GM13977 (cell line): Measurements from ENCODE around the gene POLR2E.
A peak's percentile ranks its signal among the peaks of the same experiment; 100 is the strongest.

Experiments used
- DNase-seq: peaks from one replicate; pipeline ENCODE4 v3.0.0; 2012; ENCODE audit warnings: low spot score
- CTCF ChIP-seq: IDR thresholded peaks from 2 replicates; pipeline ENCODE4 v1.5.1; 2012; ENCODE audit warnings: mild to moderate bottlenecking, control low read depth; ENCODE audit not compliant: insufficient read depth; ENCODE audit errors: extremely low read depth, missing control alignments
- in situ Hi-C: fragments of 300-500 bp; cut with MboI; formaldehyde crosslinking; loops from one replicate; pipeline ENCODE4 v1.12.0; 2022; ENCODE audit warnings: low sequenced_read_pairs, low pct_unique_long_range_greater_than_20kb, mixed read lengths, inconsistent platforms; ENCODE audit not compliant: unreplicated experiment

The POLR2E gene

DNA sequence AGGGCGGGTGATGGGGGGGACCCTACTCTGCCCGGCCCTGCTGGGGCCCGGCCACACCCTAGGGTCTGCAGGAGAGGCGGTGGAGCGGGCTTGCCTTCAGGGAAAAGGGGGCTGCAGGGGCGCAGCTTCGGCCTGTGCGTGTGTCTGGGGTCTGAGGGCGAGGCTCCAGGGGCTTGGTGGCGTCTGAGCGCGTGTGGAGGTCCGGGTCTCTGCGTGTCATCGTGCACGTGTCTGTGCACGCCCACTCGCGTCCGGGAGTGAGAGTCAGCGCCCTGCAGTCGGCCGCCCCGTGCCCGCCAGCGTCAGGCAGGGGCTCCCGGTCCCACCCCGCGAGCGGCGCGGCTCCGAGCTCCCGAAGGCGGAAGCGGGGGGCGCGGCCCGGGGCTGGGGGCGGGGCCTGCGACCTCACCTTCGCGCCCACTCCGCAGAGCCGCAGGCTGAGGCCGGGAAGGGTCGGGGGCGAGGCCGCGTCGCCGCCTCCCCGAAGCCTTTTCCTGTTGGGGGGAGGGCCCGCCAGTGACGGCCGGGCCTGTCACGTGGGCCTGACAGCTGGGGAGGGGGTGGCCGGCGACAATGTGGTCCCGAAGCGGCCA, 28.3 kb downstream of the POLR2E start, which contains the start of gene ARHGAP45:
ARHGAP45 (plus strand) TSS at position 420 of the 593 bp plus-strand sequence. CDS start 239 bp downstream, outside the sequence.
- in situ Hi-C loops = no loop called here
- peak; percentile 93 for DNase-seq
- TF ChIP-seq CTCF = no peak

- no peak for TF ChIP-seq CTCF
- no peak for DNase-seq
- in situ Hi-C loops = no loop called here
Observed at GRCh38 chr19:1066251-1066747, 28.9 kb downstream of the POLR2E start.

GRCh38 chr19:1065606-1066109, 29.5 kb downstream of the POLR2E start:
- TF ChIP-seq CTCF = no peak
- no peak for DNase-seq
- in situ Hi-C loops = no loop called here

- DNase-seq = peak; percentile 85
- peak; percentile 83 for TF ChIP-seq CTCF
- in situ Hi-C loops = no loop called here
Observed at GRCh38 chr19:1064661-1065605, 30.2 kb downstream of the POLR2E start.

DNA sequence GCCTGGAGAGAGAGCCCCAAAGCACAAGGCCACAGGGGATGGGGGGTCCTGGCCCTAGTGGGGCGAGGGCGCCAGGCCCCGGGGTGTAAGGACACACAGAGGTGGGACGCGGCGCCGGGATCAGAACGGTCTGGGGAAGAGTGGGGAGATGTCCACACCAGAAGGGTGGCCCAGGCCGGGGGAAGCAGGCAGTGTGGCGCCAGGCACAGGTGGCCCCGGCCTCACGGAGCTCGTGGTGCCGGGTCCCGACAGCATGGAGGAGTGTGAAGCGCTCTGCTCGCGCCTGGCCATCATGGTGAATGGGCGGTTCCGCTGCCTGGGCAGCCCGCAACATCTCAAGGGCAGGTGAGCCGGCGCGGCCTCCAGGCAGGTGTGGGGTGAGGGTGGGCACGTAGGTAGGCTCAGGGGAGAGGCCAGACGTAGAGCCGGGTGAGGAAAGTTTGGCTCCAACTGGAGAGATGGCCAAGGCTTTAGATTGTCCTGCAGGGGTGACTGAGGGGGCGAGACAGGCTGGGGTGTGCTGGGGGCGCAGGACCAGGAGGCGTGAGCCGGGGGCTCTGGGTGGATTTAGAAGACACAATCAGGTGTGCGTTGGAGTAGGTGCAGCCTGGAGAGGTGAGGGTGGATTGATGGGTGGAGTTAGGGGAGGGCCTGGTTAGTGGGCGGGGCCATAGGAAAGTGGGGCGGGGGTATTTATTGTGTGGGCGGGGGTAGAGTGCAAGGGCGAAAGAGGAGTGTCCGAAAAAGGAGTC, 31.1 kb downstream of the POLR2E start:
- TF ChIP-seq CTCF = no peak
- in situ Hi-C loops = no loop called here
- no peak for DNase-seq
